SU-DHL-6 (cell line): Measurements from ENCODE around the gene NXPH4.

ENCODE experiments used
- EZH2phosphoT487 ChIP-seq: fragments of 200-600 bp; sonication (generic), shearing (Covaris generic); conservative IDR thresholded peaks from 2 replicates; pipeline ENCODE4 v1.6.1; 2018; ENCODE audit warnings: mild to moderate bottlenecking, antibody characterized with exemption, low read length, moderate library complexity, mixed read lengths
- TF ChIP-seq, protein P1 (sequence below): fragments of 200-600 bp; sonication (generic); IDR thresholded peaks from one replicate; pipeline ENCODE4 v1.5.1; 2017; ENCODE audit warnings: antibody characterized with exemption, mild to moderate bottlenecking, low read length, moderate library complexity; ENCODE audit not compliant: insufficient read depth, poor library complexity, severe bottlenecking

DNA sequence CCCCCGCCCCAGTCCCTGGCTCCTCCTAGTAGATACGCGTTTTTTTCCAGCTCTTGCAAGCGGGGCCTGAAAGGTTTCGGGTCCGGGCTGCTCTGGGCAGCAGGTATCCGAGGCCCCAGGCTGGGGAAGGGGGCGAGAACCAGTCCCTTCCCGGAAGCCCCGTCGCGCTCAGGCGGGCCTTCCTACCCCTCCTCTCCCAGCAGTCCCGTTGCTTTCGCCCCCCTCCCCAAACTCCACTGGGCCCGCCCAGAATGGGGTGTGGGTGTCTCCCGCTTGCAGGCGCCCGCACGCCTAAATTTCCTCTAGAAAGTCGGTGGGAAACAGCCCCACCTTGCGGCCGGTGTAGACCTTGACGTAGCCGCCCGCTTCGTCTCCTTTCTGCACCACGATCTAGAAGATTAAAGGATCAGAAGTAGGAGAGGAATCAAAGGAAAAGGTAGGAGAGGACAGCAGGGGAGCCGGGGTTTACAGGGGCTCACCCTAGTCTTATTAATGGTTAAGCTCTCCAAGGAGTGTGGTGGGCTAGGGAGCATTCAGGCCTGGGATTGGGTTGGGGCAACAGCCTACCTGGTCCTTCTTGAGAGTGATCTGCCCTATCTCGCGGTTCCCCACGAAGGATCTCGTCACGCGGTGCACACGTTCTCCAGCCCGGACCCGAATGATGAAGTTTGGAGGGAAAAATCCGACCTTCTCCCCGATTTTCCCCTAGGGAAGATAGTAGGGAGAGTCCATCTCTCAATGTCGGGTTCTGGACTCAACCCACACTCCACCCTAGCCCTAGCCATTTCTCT lies 27.1 kb downstream of the NXPH4 start:
- TF ChIP-seq, protein P1, sequence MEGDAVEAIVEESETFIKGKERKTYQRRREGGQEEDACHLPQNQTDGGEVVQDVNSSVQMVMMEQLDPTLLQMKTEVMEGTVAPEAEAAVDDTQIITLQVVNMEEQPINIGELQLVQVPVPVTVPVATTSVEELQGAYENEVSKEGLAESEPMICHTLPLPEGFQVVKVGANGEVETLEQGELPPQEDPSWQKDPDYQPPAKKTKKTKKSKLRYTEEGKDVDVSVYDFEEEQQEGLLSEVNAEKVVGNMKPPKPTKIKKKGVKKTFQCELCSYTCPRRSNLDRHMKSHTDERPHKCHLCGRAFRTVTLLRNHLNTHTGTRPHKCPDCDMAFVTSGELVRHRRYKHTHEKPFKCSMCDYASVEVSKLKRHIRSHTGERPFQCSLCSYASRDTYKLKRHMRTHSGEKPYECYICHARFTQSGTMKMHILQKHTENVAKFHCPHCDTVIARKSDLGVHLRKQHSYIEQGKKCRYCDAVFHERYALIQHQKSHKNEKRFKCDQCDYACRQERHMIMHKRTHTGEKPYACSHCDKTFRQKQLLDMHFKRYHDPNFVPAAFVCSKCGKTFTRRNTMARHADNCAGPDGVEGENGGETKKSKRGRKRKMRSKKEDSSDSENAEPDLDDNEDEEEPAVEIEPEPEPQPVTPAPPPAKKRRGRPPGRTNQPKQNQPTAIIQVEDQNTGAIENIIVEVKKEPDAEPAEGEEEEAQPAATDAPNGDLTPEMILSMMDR, result peak; percentile 92
- no peak for TF ChIP-seq EZH2phosphoT487
